Neuronal stem cell (in vitro differentiated cells): ENCODE measurements around the gene PLCH1.

Experiments used
- DNase-seq: peaks from one replicate; pipeline ENCODE4 v3.0.0-alpha.2; 2013; ENCODE audit warnings: low spot score
- H2AFZ ChIP-seq: one replicate; pipeline ENCODE4 v1.6.1; 2013; ENCODE audit warnings: mild to moderate bottlenecking, low read length, inconsistent platforms
- H2AK5ac ChIP-seq: 2 replicates; pipeline ENCODE4 v1.6.1; 2013; ENCODE audit warnings: low read depth, mild to moderate bottlenecking, inconsistent platforms, low read length, moderate library complexity, mixed read lengths
- H2BK120ac ChIP-seq: 2 replicates; pipeline ENCODE4 v1.6.1; 2013; ENCODE audit warnings: low read depth, mild to moderate bottlenecking, inconsistent platforms, low read length, moderate library complexity, mixed read lengths
- H2BK12ac ChIP-seq: one replicate; pipeline ENCODE4 v1.6.1; 2013; ENCODE audit warnings: low read length, inconsistent platforms
- H2BK15ac ChIP-seq: 2 replicates; pipeline ENCODE4 v1.6.1; 2013; ENCODE audit warnings: mild to moderate bottlenecking, low read length, inconsistent platforms, mixed read lengths
- H2BK5ac ChIP-seq: one replicate; pipeline ENCODE4 v1.6.1; 2013; ENCODE audit warnings: inconsistent platforms, mild to moderate bottlenecking, low read length, moderate library complexity
- H3K14ac ChIP-seq: one replicate; pipeline ENCODE4 v1.6.1; 2013; ENCODE audit warnings: low read length, inconsistent platforms
- H3K18ac ChIP-seq: 2 replicates; pipeline ENCODE4 v1.6.1; 2013; ENCODE audit warnings: low read length, inconsistent platforms
- H3K23ac ChIP-seq: 2 replicates; pipeline ENCODE4 v1.6.1; 2013; ENCODE audit warnings: low read depth, mild to moderate bottlenecking, mixed read lengths, low read length, inconsistent platforms; ENCODE audit not compliant: poor library complexity
- H3K27ac ChIP-seq: replicated peaks from 3 replicates; pipeline ENCODE4 v1.5.1; 2013; ENCODE audit warnings: low read length, inconsistent platforms
- H3K27me3 ChIP-seq, 3 experiments: 2 replicates each; pipeline ENCODE4 v1.6.1; 2013; ENCODE audit warnings: low read length in 3 of 3, mild to moderate bottlenecking in 2 of 3, inconsistent platforms in 1 of 3, low read depth in 1 of 3, mixed read lengths in 1 of 3, moderate library complexity in 1 of 3; ENCODE audit not compliant: control insufficient read depth in 3 of 3, insufficient read depth in 3 of 3
- H3K36me3 ChIP-seq, 2 donors: replicated peaks in 1 of 2; 2 replicates each; pipeline ENCODE4 v1.6.1; 2013; ENCODE audit warnings: low read length in 2 of 2; ENCODE audit not compliant: control insufficient read depth in 2 of 2, insufficient read depth in 2 of 2
- H3K4ac ChIP-seq: 2 replicates; pipeline ENCODE4 v1.6.1; 2013; ENCODE audit warnings: inconsistent platforms, mild to moderate bottlenecking, low read length, moderate library complexity
- H3K4me1 ChIP-seq, 2 donors: 1 replicate in 1 of 2; 2 replicates in 1 of 2; pipeline ENCODE4 v1.6.1; 2013; ENCODE audit warnings: low read length in 2 of 2, low read depth in 1 of 2; ENCODE audit not compliant: control insufficient read depth in 2 of 2, insufficient read depth in 1 of 2
- H3K4me2 ChIP-seq: one replicate; pipeline ENCODE4 v1.6.1; 2013; ENCODE audit warnings: mild to moderate bottlenecking, low read length, inconsistent platforms; ENCODE audit not compliant: insufficient read depth, poor library complexity, severe bottlenecking
- H3K4me3 ChIP-seq, 2 donors: 2 replicates each; pipeline ENCODE4 v1.5.1; 2013; ENCODE audit warnings: low read length in 2 of 2, mild to moderate bottlenecking in 2 of 2, inconsistent platforms in 1 of 2, moderate library complexity in 1 of 2
- H3K79me1 ChIP-seq: one replicate; pipeline ENCODE4 v1.6.1; 2013; ENCODE audit warnings: low read depth, mild to moderate bottlenecking, inconsistent platforms, low read length, moderate library complexity
- H3K9ac ChIP-seq: one replicate; pipeline ENCODE4 v1.6.1; 2013; ENCODE audit warnings: mild to moderate bottlenecking, low read depth, low read length, inconsistent platforms; ENCODE audit not compliant: poor library complexity
- H3K9me3 ChIP-seq, 2 donors: replicated peaks in 1 of 2; 2 replicates each; pipeline versions ENCODE3 to v1.6.1; 2013; ENCODE audit warnings: low read length in 2 of 2, mild to moderate bottlenecking in 2 of 2, inconsistent platforms in 1 of 2, low read depth in 1 of 2, mixed read lengths in 1 of 2, moderate library complexity in 1 of 2; ENCODE audit not compliant: control insufficient read depth in 2 of 2, insufficient read depth in 1 of 2
- H4K8ac ChIP-seq: one replicate; pipeline ENCODE4 v1.6.1; 2013; ENCODE audit warnings: low read depth, mild to moderate bottlenecking, inconsistent platforms, low read length, moderate library complexity
- H4K91ac ChIP-seq: one replicate; pipeline ENCODE4 v1.6.1; 2013; ENCODE audit warnings: low read length, low read depth, mild to moderate bottlenecking, inconsistent platforms; ENCODE audit not compliant: poor library complexity
- whole genome bisulfite sequencing, 2 donors: extraction: QIAGEN DNeasy Blood & Tissue Kit; methylation state at CpG; one replicate each; pipeline ENCODE4 v1.1.7; 2013; ENCODE audit warnings: missing lambda C conversion rate in 2 of 2, mixed read lengths in 1 of 2; ENCODE audit not compliant: insufficient read length in 2 of 2, insufficient replicate concordance in 1 of 2; ENCODE audit errors: extremely low coverage in 2 of 2; 5-methylcytosine and 5-hydroxymethylcytosine counted together

Gene PLCH1

GRCh38 chr3:155525324-155525833 is 219.5 kb downstream of the PLCH1 start:
- Histone ChIP-seq H3K14ac (no peak overlapping the region), H2BK12ac (no peak overlapping the region), H2BK15ac (no peak overlapping the region), H3K4me3 (no peak overlapping the region), H3K4me2 (no peak overlapping the region), H3K18ac (no peak overlapping the region), H3K4ac (no peak overlapping the region), H3K27me3 (no peaks in the 10 kb centered on the region), H2AFZ (no peak overlapping the region), H4K91ac (no peak overlapping the region), H2AK5ac (no peak overlapping the region), H2BK120ac (no peak overlapping the region), H2BK5ac (no peak overlapping the region), H3K27ac (no peak overlapping the region), H3K9me3 (peaks cover 0 to 26% of the 10 kb centered on the region in 2 donors), H3K23ac (no peak overlapping the region), H3K79me1 (no peaks in the 10 kb centered on the region), H4K8ac (no peak overlapping the region), H3K4me1 (peaks cover 0 to 7% of the 10 kb centered on the region in 2 donors), H3K9ac (no peak overlapping the region), H3K36me3 (peaks cover 7 to 89% of the 10 kb centered on the region in 2 donors)
- no peak for DNase-seq
- WGBS, 2 donors, result no CpG with 5 or more reads among the region's 5 CpGs

GRCh38 chr3:155520463-155520862 is 224.4 kb downstream of the PLCH1 start:
- Histone ChIP-seq H3K4me1 (peaks cover 2 to 33% of the 10 kb centered on the region in 2 donors), H2BK5ac (no peak overlapping the region), H2BK12ac (no peak overlapping the region), H3K9ac (no peak overlapping the region), H3K18ac (no peak overlapping the region), H3K36me3 (peaks cover 4 to 80% of the 10 kb centered on the region in 2 donors), H2BK120ac (no peak overlapping the region), H2AK5ac (no peak overlapping the region), H3K27ac (no peak overlapping the region), H3K27me3 (no peaks in the 10 kb centered on the region), H2AFZ (no peak overlapping the region), H4K91ac (no peak overlapping the region), H3K23ac (no peak overlapping the region), H3K14ac (no peak overlapping the region), H3K4me3 (no peak overlapping the region), H4K8ac (no peak overlapping the region), H3K4ac (no peak overlapping the region), H2BK15ac (no peak overlapping the region), H3K4me2 (no peak overlapping the region), H3K79me1 (no peaks in the 10 kb centered on the region), H3K9me3 (peaks cover 0 to 36% of the 10 kb centered on the region in 2 donors)
- no peak for DNase-seq
- no CpG with 5 or more reads among the region's 2 CpGs for WGBS, 2 donors

- Histone ChIP-seq H2BK120ac (no peak overlapping the region), H3K4me2 (no peak overlapping the region), H3K18ac (no peak overlapping the region), H3K23ac (no peak overlapping the region), H4K91ac (no peak overlapping the region), H2AFZ (no peak overlapping the region), H3K9ac (no peak overlapping the region), H2AK5ac (no peak overlapping the region), H2BK12ac (no peak overlapping the region), H3K79me1 (no peaks in the 10 kb centered on the region), H3K9me3 (peaks cover 0 to 39% of the 10 kb centered on the region in 2 donors), H2BK15ac (no peak overlapping the region), H3K36me3 (peaks cover 7 to 80% of the 10 kb centered on the region in 2 donors), H3K27me3 (no peaks in the 10 kb centered on the region), H3K14ac (no peak overlapping the region), H3K4ac (no peak overlapping the region), H3K4me3 (no peak overlapping the region), H2BK5ac (no peak overlapping the region), H3K27ac (no peak overlapping the region), H3K4me1 (peaks cover 2 to 33% of the 10 kb centered on the region in 2 donors), H4K8ac (no peak overlapping the region)
- no peak for DNase-seq
- no CpG with 5 or more reads among the region's 3 CpGs for WGBS, 2 donors
Measured at GRCh38 chr3:155519078-155519477, 225.8 kb downstream of the PLCH1 start.

GRCh38 chr3:155517903-155518302 is 227.0 kb downstream of the PLCH1 start:
- Histone ChIP-seq H2AK5ac (no peak overlapping the region), H3K4ac (no peak overlapping the region), H2BK15ac (no peak overlapping the region), H3K23ac (no peak overlapping the region), H3K4me1 (peaks cover 2 to 33% of the 10 kb centered on the region in 2 donors), H2BK5ac (no peak overlapping the region), H4K8ac (no peak overlapping the region), H3K36me3 (peaks cover 7 to 80% of the 10 kb centered on the region in 2 donors), H3K27me3 (no peaks in the 10 kb centered on the region), H3K14ac (no peak overlapping the region), H3K27ac (no peak overlapping the region), H4K91ac (no peak overlapping the region), H2BK12ac (no peak overlapping the region), H3K9me3 (peaks cover 0 to 41% of the 10 kb centered on the region in 2 donors), H2AFZ (no peak overlapping the region), H3K9ac (no peak overlapping the region), H3K18ac (no peak overlapping the region), H2BK120ac (no peak overlapping the region), H3K79me1 (no peaks in the 10 kb centered on the region), H3K4me3 (no peak overlapping the region), H3K4me2 (no peak overlapping the region)
- DNase-seq, result no peak
- no CpG with 5 or more reads among the region's 1 CpG for WGBS, 2 donors
